Epithelial cell of esophagus (primary cell): Measurements from ENCODE around the gene PCDH15.
A peak's percentile ranks its signal among the peaks of the same experiment; 100 is the strongest.

Experiments
- DNase-seq: peaks from one replicate; pipeline ENCODE4 v3.0.0; 2010; ENCODE audit warnings: low read depth
- H3K4me3 ChIP-seq: 2 replicates; pipeline ENCODE4 v1.5.1; 2011; ENCODE audit warnings: mild to moderate bottlenecking, low read length, control low read depth
- CTCF ChIP-seq: IDR thresholded peaks from 2 replicates; pipeline ENCODE4 v1.5.1; 2011; ENCODE audit warnings: low read depth, mild to moderate bottlenecking, low read length, control low read depth, inconsistent platforms; ENCODE audit not compliant: insufficient read depth; ENCODE audit errors: missing control alignments

Gene PCDH15

GRCh38 chr10:54487743-54488142 is 313.3 kb downstream of the PCDH15 start:
- no peak for DNase-seq
- no peak for TF ChIP-seq CTCF
- H3K4me3 ChIP-seq: no peak overlapping the region

- no peak for DNase-seq
- no peak overlapping the region for H3K4me3 ChIP-seq
- TF ChIP-seq CTCF: no peak
These were observed 315.1 kb downstream of the PCDH15 start for GRCh38 chr10:54485971-54486370.

- TF ChIP-seq CTCF: no peak
- peak; percentile 32 for DNase-seq
These were observed 316.8 kb downstream of the PCDH15 start for GRCh38 chr10:54484186-54484585.

GRCh38 chr10:54478601-54479000 is 322.4 kb downstream of the PCDH15 start:
- no peak for DNase-seq
- H3K4me3 ChIP-seq: no peak overlapping the region
- no peak for TF ChIP-seq CTCF

More at GRCh38 chr10:54484186-54484585, 316.8 kb downstream of the PCDH15 start:
- no peak overlapping the region for H3K4me3 ChIP-seq

GRCh38 chr10:54477738-54478137 is 323.3 kb downstream of the PCDH15 start:
- TF ChIP-seq CTCF: no peak
- DNase-seq: no peak

GRCh38 chr10:54470324-54470631 is 330.8 kb downstream of the PCDH15 start:
- TF ChIP-seq CTCF: no peak
- no peak for DNase-seq
- H3K4me3 ChIP-seq: no peak overlapping the region

More at GRCh38 chr10:54477738-54478137, 323.3 kb downstream of the PCDH15 start:
- H3K4me3 ChIP-seq: no peak overlapping the region

GRCh38 chr10:54469587-54470323 is 331.3 kb downstream of the PCDH15 start:
- DNase-seq: no peak
- TF ChIP-seq CTCF: no peak
- H3K4me3 ChIP-seq: no peak overlapping the region
